PC-3 (cell line): ENCODE measurements around the gene GID4. TPM values are rescaled to one million over a fixed set of nuclear protein-coding genes. Genes with fewer than 3 reads are reported as not detected.

Experiments
- ATAC-seq: fragments of 200-7000 bp; cut with Tn5 transposase; 2 replicates; pipeline ENCODE4 v1.9.1; 2020; ENCODE audit warnings: mild to moderate bottlenecking, moderate library complexity
- BruUV-seq: library from RNA; stranded (reverse); fragments of 400-500 nt; replicated peaks from 2 replicates; lab custom pipeline; 2021; lab: Mats Ljungman, UMichigan
- CTCF ChIA-PET: fragments of 300-600 bp; sonication (Branson Sonifier 250); formaldehyde crosslinking; loops from one replicate; lab custom pipeline; 2022; ENCODE audit warnings: antibody characterized with exemption; lab: Charles Lee
- POLR2A ChIA-PET: fragments of 300-600 bp; sonication (Branson Sonifier 250); formaldehyde crosslinking; loops from one replicate; lab custom pipeline; 2022; ENCODE audit warnings: antibody characterized with exemption; ENCODE audit not compliant: unreplicated experiment; lab: Charles Lee
- DNase-seq: peaks from one replicate; pipeline ENCODE4 v3.0.0-alpha.2; 2015
- H2AFZ ChIP-seq: fragments of 300-600 bp; sonication (generic); 2 replicates; pipeline ENCODE4 v1.6.0; 2016; ENCODE audit warnings: antibody characterized with exemption, low read length
- H3F3A ChIP-seq: fragments of 300-600 bp; sonication (generic); one replicate; pipeline ENCODE4 v1.6.0; 2017; ENCODE audit warnings: antibody characterized with exemption, low read length, control low read depth, mild to moderate bottlenecking; ENCODE audit not compliant: unreplicated experiment
- H3K27ac ChIP-seq: fragments of 300-600 bp; sonication (generic); 2 replicates; pipeline ENCODE4 v1.5.1; 2016; ENCODE audit warnings: mild to moderate bottlenecking, low read length
- H3K27me3 ChIP-seq: fragments of 300-600 bp; sonication (generic); 2 replicates; pipeline ENCODE4 v1.6.1; 2016; ENCODE audit warnings: low read length, mixed read lengths
- H3K36me3 ChIP-seq: fragments of 300-600 bp; sonication (generic); 2 replicates; pipeline ENCODE4 v1.6.1; 2016; ENCODE audit warnings: low read depth, mixed run types, low read length, mixed read lengths
- H3K4me1 ChIP-seq: fragments of 300-600 bp; sonication (generic); 2 replicates; pipeline ENCODE4 v1.5.1; 2016; ENCODE audit warnings: low read length; ENCODE audit not compliant: insufficient read depth
- H3K4me2 ChIP-seq: fragments of 300-600 bp; sonication (generic); 2 replicates; pipeline ENCODE4 v1.6.0; 2016; ENCODE audit warnings: low read length
- H3K4me3 ChIP-seq: fragments of 300-600 bp; sonication (generic); 2 replicates; pipeline ENCODE4 v1.5.1; 2016; ENCODE audit warnings: mild to moderate bottlenecking, low read length, mixed read lengths
- H3K79me2 ChIP-seq: fragments of 300-600 bp; sonication (generic); 2 replicates; pipeline ENCODE4 v1.6.1; 2017; ENCODE audit warnings: low read length, mixed read lengths
- H3K9ac ChIP-seq: fragments of 300-600 bp; sonication (generic); 2 replicates; pipeline ENCODE4 v1.6.0; 2016; ENCODE audit warnings: mild to moderate bottlenecking, low read length
- H3K9me2 ChIP-seq: fragments of 300-600 bp; sonication (generic); replicated peaks from 2 replicates; pipeline ENCODE4 v1.6.1; 2016; ENCODE audit warnings: mixed run types, low read length, mixed read lengths
- H3K9me3 ChIP-seq: fragments of 300-600 bp; sonication (generic); 2 replicates; pipeline ENCODE4 v1.6.1; 2016; ENCODE audit warnings: low read length, mixed read lengths
- H4K20me1 ChIP-seq: fragments of 300-600 bp; sonication (generic); 2 replicates; pipeline ENCODE4 v1.6.1; 2016; ENCODE audit warnings: low read length, mixed read lengths
- EZH2 ChIP-seq: fragments of 300-600 bp; sonication (generic); IDR thresholded peaks from one replicate; pipeline ENCODE4 v1.6.1; 2017; ENCODE audit warnings: antibody characterized with exemption, mild to moderate bottlenecking, low read length; ENCODE audit not compliant: unreplicated experiment
- EZH2phosphoT487 ChIP-seq: fragments of 300-600 bp; sonication (generic); IDR thresholded peaks from 2 replicates; pipeline ENCODE4 v1.6.1; 2018; ENCODE audit warnings: mild to moderate bottlenecking, antibody characterized with exemption, low read length, borderline replicate concordance
- intact Hi-C: fragments of 100-400 bp; cut with micrococcal nuclease; formaldehyde crosslinking; loops from 2 replicates; pipeline ENCODE4 v1.9.0; 2023
- total RNA-seq: library from RNA; depleted of rRNA; stranded (reverse); fragments of >200 nt; gene quantifications from 2 replicates; pipeline ENCODE4 v1.2.3, GENCODE V29; 2014
- TF ChIP-seq, protein P1 (sequence below): fragments of 300-600 bp; sonication (generic); conservative IDR thresholded peaks from 2 replicates; pipeline ENCODE4 v1.5.1; 2017; ENCODE audit warnings: antibody characterized with exemption, low read depth, mild to moderate bottlenecking, low read length

The GID4 gene
- total RNA-seq, 1 experiment from 2014 or later: 7.3 TPM

DNA sequence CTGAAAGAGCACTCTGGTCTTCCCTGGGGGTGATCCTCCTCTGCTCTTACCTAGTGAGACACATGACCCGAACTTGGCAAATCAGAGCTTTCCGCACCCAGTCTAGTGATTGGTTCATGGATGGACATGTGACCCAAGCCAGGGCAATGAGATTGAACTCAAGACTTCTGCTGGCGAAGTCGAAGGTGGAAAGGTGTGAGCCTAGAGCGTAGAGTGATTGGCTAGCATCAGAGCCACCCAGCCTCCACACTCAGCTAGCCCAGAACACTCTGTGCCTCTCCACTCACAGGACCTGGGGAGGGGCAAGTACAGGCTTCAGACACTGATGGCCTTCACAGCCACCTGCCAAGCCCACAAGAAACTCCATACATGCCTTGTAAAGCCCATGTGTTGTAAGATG is 17.8 kb upstream of the GID4 start:
- intact Hi-C loops: no loop called here
- ChIA-PET CTCF (no interaction called here), POLR2A (no interaction called here)
- Histone ChIP-seq H3K36me3 (peaks cover 11% of the 10 kb centered on the region), H3K9me3 (no peaks in the 10 kb centered on the region), H3F3A (no peaks in the 10 kb centered on the region), H3K4me3 (no peak overlapping the region), H3K27me3 (no peaks in the 10 kb centered on the region), H3K27ac (no peak overlapping the region), H3K4me2 (no peak overlapping the region), H4K20me1 (no peaks in the 10 kb centered on the region), H3K9me2 (no peaks in the 10 kb centered on the region), H2AFZ (no peak overlapping the region), H3K79me2 (no peaks in the 10 kb centered on the region), H3K9ac (no peak overlapping the region), H3K4me1 (peaks cover 12% of the 10 kb centered on the region)
- TF ChIP-seq, protein P1, sequence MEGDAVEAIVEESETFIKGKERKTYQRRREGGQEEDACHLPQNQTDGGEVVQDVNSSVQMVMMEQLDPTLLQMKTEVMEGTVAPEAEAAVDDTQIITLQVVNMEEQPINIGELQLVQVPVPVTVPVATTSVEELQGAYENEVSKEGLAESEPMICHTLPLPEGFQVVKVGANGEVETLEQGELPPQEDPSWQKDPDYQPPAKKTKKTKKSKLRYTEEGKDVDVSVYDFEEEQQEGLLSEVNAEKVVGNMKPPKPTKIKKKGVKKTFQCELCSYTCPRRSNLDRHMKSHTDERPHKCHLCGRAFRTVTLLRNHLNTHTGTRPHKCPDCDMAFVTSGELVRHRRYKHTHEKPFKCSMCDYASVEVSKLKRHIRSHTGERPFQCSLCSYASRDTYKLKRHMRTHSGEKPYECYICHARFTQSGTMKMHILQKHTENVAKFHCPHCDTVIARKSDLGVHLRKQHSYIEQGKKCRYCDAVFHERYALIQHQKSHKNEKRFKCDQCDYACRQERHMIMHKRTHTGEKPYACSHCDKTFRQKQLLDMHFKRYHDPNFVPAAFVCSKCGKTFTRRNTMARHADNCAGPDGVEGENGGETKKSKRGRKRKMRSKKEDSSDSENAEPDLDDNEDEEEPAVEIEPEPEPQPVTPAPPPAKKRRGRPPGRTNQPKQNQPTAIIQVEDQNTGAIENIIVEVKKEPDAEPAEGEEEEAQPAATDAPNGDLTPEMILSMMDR: no peak
- TF ChIP-seq EZH2phosphoT487: no peak
- BruUV-seq: no TSS peak
- no peak for DNase-seq
- ATAC-seq: no peak

DNA sequence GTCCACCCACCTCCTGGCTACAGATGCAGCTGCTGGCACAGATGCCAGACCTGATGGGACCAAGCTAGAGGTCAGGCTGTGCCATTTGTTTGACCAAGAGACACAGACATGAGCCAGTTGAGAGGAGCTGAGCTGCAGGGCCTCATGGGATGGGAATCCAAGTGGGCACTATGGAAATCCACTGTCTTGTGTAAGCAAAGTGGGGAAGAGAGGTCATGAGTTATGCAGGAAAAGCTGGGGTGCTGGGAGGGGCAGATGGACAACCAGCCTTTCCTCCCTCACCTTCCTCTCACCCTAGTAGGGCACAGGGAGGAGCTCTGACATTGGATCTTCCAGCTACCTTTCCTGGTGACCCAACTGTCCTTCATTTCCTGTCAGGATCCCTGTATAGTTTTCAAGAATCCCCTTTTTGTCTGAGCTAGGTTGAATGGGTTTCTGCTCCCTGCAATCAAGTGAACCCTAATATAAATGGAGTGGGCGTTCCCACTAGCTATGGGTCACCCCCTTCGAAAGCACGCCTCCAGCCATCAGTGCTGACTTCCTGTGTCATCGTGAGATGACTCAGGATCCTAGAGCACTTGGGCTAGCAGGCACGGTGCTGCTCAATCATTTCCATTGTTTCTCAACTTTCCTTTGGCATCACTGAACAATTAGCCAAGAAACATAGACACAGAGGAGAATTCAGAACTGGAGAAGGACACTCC is 13.8 kb upstream of the GID4 start:
- ATAC-seq: peak; percentile 79
- H3K9ac ChIP-seq: no peak overlapping the region
- no peaks in the 10 kb centered on the region for H3K79me2 ChIP-seq
- no peak overlapping the region for H2AFZ ChIP-seq
- H3K9me2 ChIP-seq: no peaks in the 10 kb centered on the region
- H3K9me3 ChIP-seq: no peaks in the 10 kb centered on the region
- BruUV-seq: no TSS peak
- peak overlapping the region; percentile 11; the same call in 1 of the 2 replicates for H3K27ac ChIP-seq
- POLR2A ChIA-PET: no interaction called here
- CTCF ChIA-PET: no interaction called here
- TF ChIP-seq, protein P1: no peak
- TF ChIP-seq EZH2phosphoT487 (no peak), EZH2 (no peak)
- H3K36me3 ChIP-seq: peaks cover 18% of the 10 kb centered on the region
- H4K20me1 ChIP-seq: no peaks in the 10 kb centered on the region
- H3K4me1 ChIP-seq: peaks cover 14% of the 10 kb centered on the region
- intact Hi-C loops: no loop called here
- no peak overlapping the region for H3K4me3 ChIP-seq
- no peak overlapping the region for H3K4me2 ChIP-seq
- peak; percentile 68 for DNase-seq
- no peaks in the 10 kb centered on the region for H3F3A ChIP-seq
- H3K27me3 ChIP-seq: no peaks in the 10 kb centered on the region

DNA sequence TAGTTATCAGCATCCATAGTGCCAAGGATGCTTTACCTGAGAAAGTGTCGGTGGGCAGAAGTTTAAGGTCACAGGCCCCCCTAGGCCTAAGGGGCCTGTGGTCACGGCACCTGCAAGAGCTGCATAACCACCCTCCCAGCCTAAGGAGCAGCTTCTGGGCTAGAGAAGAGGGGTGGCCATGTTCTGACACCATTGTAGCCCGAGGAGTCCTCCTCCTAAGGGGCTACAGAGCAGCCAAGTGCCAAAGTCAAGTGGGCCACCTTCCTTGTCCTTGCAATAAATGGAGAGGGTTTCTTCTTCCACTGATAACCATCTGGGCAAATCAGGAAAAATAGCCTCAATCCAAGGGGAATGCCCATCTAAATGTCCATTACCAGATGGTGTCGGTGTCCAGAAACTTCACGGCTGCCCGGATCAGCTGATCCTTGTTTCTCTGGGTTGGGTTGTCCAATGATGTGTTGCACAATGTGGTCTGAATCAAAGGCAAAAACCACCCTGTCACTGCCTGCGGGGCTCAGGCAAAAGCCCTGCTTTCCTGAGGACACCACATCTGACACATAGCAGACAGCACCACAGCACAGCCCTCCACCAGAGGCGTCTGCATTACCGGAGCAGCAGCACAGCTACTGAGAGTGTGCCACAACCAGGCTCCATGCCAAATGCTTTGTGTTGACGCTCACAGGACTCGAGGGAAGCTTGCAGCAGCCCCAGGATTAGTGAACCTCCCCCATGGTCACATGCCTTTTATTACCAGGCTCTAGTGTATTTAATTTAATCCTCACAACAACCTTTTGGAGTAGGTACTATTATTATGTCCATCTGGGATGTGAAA is 13.0 kb upstream of the GID4 start:
- peaks cover 2% of the 10 kb centered on the region for H3K79me2 ChIP-seq
- H4K20me1 ChIP-seq: no peaks in the 10 kb centered on the region
- no peaks in the 10 kb centered on the region for H3K27me3 ChIP-seq
- no peak overlapping the region for H3K4me3 ChIP-seq
- intact Hi-C loops: no loop called here
- no TSS peak for BruUV-seq
- DNase-seq (peak; percentile 14), ATAC-seq (no peak)
- H3K4me2 ChIP-seq: no peak overlapping the region
- no peak overlapping the region for H3K9ac ChIP-seq
- H3K9me3 ChIP-seq: no peaks in the 10 kb centered on the region
- ChIA-PET CTCF (no interaction called here), POLR2A (no interaction called here)
- H3K9me2 ChIP-seq: no peaks in the 10 kb centered on the region
- peaks cover 15% of the 10 kb centered on the region for H3K36me3 ChIP-seq
- peak overlapping the region; percentile 11 for H3K27ac ChIP-seq
- H3K4me1 ChIP-seq: peaks cover 14% of the 10 kb centered on the region
- H3F3A ChIP-seq: no peaks in the 10 kb centered on the region
- no peak overlapping the region for H2AFZ ChIP-seq
- TF ChIP-seq EZH2phosphoT487: no peak
- TF ChIP-seq EZH2: no peak
- TF ChIP-seq, protein P1: no peak
